ENCODE measurements around the gene SPATA6L.
A peak's percentile ranks its signal among the peaks of the same experiment; 100 is the strongest.

The SPATA6L gene

DNA sequence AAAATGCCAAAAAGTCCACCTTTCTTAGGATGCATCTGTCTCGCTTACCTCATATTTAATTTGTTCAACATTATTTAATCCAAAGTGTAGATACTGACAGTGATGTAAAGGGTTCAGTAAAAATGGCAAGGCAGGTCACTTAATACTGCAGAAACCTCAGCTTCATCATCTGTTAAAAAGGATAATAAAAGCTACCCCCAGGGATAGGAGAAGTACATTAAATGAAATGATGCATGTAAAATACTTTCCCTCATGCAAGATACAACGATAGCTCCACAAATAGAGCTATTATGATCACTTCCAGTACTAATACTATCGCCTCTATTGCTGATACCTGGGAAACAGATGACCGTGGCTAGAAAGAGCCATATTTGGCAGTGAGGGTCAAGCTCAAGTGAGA lies 93.1 kb downstream of the SPATA6L start:
- in situ Hi-C loops (cut with HindIII; ENCODE audit: low pct_ligation_motif_present, low pct_unique_long_range_greater_than_20kb, low sequenced_read_pairs), result no loop called here
- no peak for DNase-seq

DNA sequence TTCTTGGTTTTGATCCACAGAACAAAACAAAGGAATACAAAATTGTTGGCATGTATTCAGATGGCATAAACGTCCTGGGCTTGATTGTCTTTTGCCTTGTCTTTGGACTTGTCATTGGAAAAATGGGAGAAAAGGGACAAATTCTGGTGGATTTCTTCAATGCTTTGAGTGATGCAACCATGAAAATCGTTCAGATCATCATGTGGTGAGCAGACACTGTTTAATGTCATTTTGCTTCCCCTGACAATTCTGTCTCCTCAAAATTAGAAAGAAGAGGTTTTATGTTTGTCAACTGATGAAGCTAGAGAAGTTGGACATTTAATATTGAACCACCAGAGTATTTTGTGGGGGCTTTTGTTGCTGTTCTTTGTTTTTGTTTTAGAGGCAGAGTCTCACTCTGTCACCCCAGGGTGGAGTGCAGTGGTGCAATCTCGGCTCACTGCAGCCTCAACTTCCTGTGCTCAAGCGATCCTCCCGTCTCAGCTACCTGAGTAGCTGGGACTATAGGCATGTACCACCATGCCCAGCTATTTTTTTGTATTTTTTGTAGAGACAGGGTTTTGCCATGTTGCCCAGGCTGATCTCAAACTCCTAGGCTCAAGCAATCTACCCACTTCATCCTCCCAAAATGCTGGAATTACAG lies 94.0 kb downstream of the SPATA6L start:
- in situ Hi-C loops (cut with HindIII; ENCODE audit: low pct_ligation_motif_present, low pct_unique_long_range_greater_than_20kb, low sequenced_read_pairs), result no loop called here
- DNase-seq, result no peak

GRCh38 chr9:4569101-4569500 lies 97.2 kb downstream of the SPATA6L start:
- no peak for DNase-seq
- in situ Hi-C loops (cut with HindIII; ENCODE audit: low pct_ligation_motif_present, low pct_unique_long_range_greater_than_20kb, low sequenced_read_pairs), result no loop called here

GRCh38 chr9:4567601-4568000 lies 98.7 kb downstream of the SPATA6L start:
- in situ Hi-C loops (cut with HindIII; ENCODE audit: low pct_ligation_motif_present, low pct_unique_long_range_greater_than_20kb, low sequenced_read_pairs), result no loop called here
- DNase-seq, result no peak

- in situ Hi-C loops (cut with HindIII; ENCODE audit: low pct_ligation_motif_present, low pct_unique_long_range_greater_than_20kb, low sequenced_read_pairs), result no loop called here
- DNase-seq, result no peak
Measured at GRCh38 chr9:4566806-4567205, 99.5 kb downstream of the SPATA6L start.

DNA sequence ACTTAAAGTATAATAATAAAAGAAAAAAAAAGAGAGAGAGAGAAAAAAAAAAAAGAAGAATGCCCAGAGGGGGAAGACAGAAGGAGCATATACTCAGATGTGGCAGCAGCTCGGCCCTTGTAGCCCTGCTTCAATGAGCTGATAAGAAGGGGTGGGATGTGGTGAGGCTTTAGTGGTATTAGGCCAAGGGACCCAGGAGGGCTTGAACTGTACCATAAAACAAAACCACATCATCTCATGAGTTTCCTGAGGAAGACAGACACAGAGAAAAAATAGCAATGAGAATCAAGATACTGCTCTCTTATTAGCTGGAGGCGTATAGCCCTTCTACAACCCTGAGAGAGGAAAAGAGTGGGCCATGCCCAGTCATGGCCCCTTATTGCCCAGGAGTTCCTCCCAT lies 103.2 kb downstream of the SPATA6L start:
- DNase-seq, result no peak
- in situ Hi-C loops (cut with HindIII; ENCODE audit: low pct_ligation_motif_present, low pct_unique_long_range_greater_than_20kb, low sequenced_read_pairs), result no loop called here

GRCh38 chr9:4559261-4560182 lies 106.8 kb downstream of the SPATA6L start:
- in situ Hi-C loops (cut with HindIII; ENCODE audit: low pct_ligation_motif_present, low pct_unique_long_range_greater_than_20kb, low sequenced_read_pairs), result no loop called here

GRCh38 chr9:4558371-4558998 lies 107.8 kb downstream of the SPATA6L start:
- no peak for DNase-seq
- in situ Hi-C loops (cut with HindIII; ENCODE audit: low pct_ligation_motif_present, low pct_unique_long_range_greater_than_20kb, low sequenced_read_pairs), result no loop called here

More at GRCh38 chr9:4559261-4560182, 106.8 kb downstream of the SPATA6L start:
- no peak for DNase-seq

DNA sequence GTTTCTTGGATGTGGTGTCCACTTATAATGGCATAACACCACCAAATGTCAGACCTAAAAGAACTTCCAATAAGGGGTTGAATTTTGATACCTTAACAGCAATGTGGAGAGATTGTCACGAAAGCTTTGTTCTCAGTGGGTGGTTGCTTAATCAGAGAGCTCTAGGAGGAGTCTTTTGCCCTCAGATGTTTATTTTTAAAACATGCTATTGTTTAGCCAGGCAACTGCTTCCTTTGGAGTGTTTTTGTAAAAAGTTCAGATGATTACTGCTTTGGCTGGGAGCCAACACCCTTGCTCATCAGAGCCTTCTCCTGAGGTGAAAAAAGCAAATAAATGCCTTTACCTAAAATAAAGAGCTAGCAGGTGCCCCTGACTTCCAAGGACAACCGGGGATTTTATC lies 111.0 kb downstream of the SPATA6L start:
- DNase-seq, result no peak
- in situ Hi-C loops (cut with HindIII; ENCODE audit: low pct_ligation_motif_present, low pct_unique_long_range_greater_than_20kb, low sequenced_read_pairs), result no loop called here

GRCh38 chr9:4553951-4554381 lies 112.3 kb downstream of the SPATA6L start:
- in situ Hi-C loops (cut with HindIII; ENCODE audit: low pct_ligation_motif_present, low pct_unique_long_range_greater_than_20kb, low sequenced_read_pairs), result no loop called here
- DNase-seq, result no peak

DNA sequence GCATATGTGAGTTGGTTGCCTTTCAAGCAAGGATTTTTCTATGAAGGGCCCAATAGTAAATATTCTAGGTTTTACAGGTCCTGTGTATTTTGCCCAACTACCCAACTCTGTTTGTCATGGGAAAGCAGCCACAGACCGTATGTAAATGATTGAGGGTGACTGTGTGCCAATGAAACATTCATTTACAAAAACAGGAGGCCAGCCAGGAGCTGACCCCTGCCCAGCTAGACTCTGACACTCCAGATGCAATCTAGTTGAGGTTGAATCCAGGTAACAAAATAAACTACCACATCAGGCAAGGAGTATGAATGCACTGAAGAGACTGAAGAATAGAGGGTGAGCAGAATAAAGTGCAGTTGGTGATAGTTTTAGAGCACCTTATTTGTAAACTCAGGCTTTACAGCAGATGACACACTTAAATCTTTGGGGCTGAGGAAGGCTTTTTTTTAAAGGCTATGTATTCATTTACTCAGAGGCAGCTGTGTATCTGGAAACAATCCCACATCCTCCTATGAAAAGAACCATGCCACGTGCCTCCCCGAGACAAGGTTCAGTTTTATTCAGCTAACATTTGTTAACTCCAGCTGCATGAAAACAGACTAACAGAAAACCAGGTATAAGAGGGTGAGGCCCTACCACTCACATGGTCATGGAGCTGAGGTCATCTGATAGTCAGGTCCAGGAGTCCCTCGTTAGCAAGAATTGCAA lies 115.3 kb downstream of the SPATA6L start:
- in situ Hi-C loops (cut with HindIII; ENCODE audit: low pct_ligation_motif_present, low pct_unique_long_range_greater_than_20kb, low sequenced_read_pairs), result no loop called here
- DNase-seq, result no peak

DNA sequence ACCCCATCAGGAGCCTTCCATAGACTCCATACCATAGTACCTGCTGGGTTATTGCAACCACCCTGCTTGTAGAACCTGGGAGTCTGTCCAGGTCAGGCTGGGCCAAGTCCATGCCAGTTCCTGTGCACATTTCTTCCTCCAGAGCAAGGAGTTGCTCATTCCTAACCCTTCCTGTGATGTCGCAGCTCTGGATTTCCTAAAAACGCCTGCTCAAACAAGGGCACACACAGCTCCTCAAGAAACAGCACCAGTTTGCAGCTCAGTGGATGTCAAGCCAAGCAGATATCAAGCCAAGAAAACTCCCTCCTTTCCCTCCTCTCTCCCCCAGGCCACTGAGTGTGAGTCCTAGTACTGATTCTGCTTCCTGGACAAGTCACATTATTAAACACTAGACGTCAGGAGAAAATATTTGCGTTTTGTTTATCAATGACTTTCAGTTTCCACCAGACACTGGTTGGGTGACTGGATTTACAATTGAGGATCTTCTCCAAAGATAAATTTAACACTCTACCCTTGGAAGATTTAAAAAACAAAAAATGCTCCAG lies 116.5 kb downstream of the SPATA6L start:
- DNase-seq, result no peak
- in situ Hi-C loops (cut with HindIII; ENCODE audit: low pct_ligation_motif_present, low pct_unique_long_range_greater_than_20kb, low sequenced_read_pairs), result no loop called here

GRCh38 chr9:4548811-4549725 lies 117.2 kb downstream of the SPATA6L start:
- in situ Hi-C loops (cut with HindIII; ENCODE audit: low pct_ligation_motif_present, low pct_unique_long_range_greater_than_20kb, low sequenced_read_pairs), result no loop called here
- DNase-seq, result peak; percentile 18
